Left cardiac atrium (tissue), 4 donors: ENCODE measurements around the gene TMEM255B. TPM values are rescaled to one million over a fixed set of nuclear protein-coding genes. Genes with fewer than 3 reads are reported as not detected.
"Not testable (repeated sequence)": the region's sequence is repeated elsewhere in the genome, so short reads cannot be mapped to it uniquely, and the experiment has no call there.

Source experiments
- ATAC-seq, 2 donors: fragments of 200-7000 bp; cut with Tn5 transposase; one replicate each; pipeline ENCODE4 v1.9.1; 2020; ENCODE audit warnings: mild to moderate bottlenecking in 2 of 2, moderate library complexity in 2 of 2
- DNase-seq: peaks from one replicate; pipeline ENCODE4 v3.0.0-alpha.2; 2020
- intact Hi-C, 2 donors: fragments of 100-400 bp; cut with DNase I; formaldehyde crosslinking; loops; one replicate each; pipeline versions ENCODE4 v1.14.1 to v1.15.1; 2022 to 2023
- total RNA-seq, 2 donors: library from RNA; stranded (reverse); fragmentation: NEBNext Ultra II Directional; extraction: Animal tissue kit (Norgen Biotek cat#: 25700); gene quantifications; one replicate each; pipeline ENCODE4 v1.2.1, GENCODE V29; 2021
- donor health status: DM: no; HTN: yes; CAD: no.
- donor health status: DM: no; HTN: yes; CAD: no; lungs with severe emphysema.
- donor health status: DM: yes; HTN: yes; CAD: no.
- donor health status: Dilated cardiomyopathy.

Gene TMEM255B
- total RNA-seq, 2 donors from 2014 or later: 10.5 to 14.1 TPM

- no peak for ATAC-seq
- intact Hi-C loops: no loop called here
- DNase-seq: no peak
These were observed 25.8 kb upstream of the TMEM255B start for GRCh38 chr13:113732961-113733950.

GRCh38 chr13:113734099-113734825, 24.8 kb upstream of the TMEM255B start:
- intact Hi-C loops: no loop called here
- ATAC-seq: no peak
- no peak for DNase-seq

GRCh38 chr13:113734826-113735125, 24.2 kb upstream of the TMEM255B start:
- DNase-seq: no peak
- intact Hi-C loops: no loop called here
- ATAC-seq: no peak

DNA sequence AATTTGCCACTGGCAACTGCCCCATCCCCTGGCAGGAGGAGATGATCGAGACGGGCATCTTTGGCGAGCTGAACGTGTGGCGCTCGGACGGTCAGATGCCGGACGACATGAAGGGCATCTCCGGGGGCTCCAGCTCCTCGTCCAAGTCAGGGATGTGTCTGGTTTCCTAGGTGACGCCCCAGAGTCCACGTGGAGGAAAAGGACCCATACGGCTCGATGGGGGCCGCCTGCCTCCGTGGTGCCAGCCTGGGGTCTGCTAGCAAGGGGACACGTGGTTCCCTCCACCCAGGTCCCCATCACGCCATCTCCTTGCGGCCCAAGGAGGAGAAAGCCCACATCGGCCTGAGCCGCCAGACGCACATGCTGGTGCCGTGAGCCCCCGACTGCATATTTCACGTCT, 23.8 kb upstream of the TMEM255B start:
- ATAC-seq (no peak), DNase-seq (no peak)
- intact Hi-C loops: no loop called here

- DNase-seq (no peak), ATAC-seq (no peak)
- intact Hi-C loops: no loop called here
These were observed 23.3 kb upstream of the TMEM255B start for GRCh38 chr13:113735750-113736149.

DNA sequence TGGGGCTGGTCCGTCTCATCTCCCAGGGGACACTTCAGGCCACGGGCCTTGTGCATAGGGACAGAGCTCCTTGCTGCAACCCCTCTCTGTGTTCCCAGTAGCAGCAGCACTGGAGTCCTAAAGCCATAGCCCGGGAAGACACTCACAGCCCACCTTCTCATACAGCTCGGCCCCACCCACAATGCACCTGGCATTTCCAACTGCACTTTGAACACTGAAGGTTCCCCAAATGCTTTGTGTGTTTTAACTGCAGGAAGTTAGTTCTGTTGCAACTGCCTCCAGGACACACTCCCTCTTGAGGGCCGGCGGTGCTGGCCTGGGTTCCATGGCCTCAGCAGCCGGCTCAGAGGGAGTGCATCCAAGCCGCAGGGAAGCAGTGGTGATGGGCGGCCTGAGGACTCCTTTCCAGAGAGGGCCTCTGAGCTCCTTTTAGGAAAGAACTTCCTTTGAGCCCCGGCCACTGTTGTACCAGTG, 22.7 kb upstream of the TMEM255B start:
- intact Hi-C loops: no loop called here
- ATAC-seq: no peak
- DNase-seq: no peak

GRCh38 chr13:113737803-113738202, 21.2 kb upstream of the TMEM255B start:
- no peak for ATAC-seq

DNA sequence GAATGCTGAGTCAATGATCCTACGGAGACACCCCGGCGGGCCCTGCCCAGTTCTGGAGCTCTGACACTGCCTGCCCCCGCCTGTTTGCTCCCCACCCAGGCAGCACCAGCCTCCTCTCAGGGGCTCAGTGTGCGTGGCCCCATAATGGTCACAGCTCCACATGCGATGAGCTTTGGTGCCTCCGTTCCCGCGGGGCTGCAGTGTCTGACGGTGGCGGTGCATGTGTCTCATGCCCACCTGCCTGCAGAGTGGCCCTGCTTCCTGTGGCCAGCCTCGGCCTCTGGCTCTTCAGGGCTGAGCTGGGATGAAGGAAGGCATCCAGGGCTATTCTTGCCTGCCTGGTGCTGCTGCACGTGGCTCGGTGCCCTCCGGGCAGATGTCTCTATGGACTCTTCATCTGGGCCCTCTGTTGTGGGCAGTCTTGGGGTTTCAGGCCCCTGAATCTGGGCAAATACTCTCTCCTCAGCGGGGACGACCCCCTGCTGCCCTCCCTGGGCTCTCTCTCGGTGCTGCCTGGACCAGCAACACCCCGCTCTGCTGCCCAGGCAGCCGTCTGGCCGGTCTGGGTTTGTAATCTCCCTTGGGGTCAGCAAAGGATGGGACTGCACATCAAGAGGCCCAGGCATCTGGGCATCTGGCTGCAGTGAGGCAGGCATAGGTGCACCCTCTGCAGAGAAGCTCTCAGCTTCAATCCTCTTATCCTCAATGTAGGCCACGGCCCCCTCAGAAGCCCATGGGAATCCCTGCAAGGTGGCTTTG, 19.3 kb upstream of the TMEM255B start:
- intact Hi-C loops: no loop called here
- ATAC-seq (no peak), DNase-seq (no peak)

More at GRCh38 chr13:113737803-113738202, 21.2 kb upstream of the TMEM255B start:
- intact Hi-C loops: no loop called here
- DNase-seq: no peak

GRCh38 chr13:113740286-113740556, 18.8 kb upstream of the TMEM255B start:
- intact Hi-C loops: no loop called here
- ATAC-seq (no peak), DNase-seq (no peak)

- no peak for DNase-seq
- no peak for ATAC-seq
- intact Hi-C loops: no loop called here
These were observed 18.4 kb upstream of the TMEM255B start for GRCh38 chr13:113740661-113741060.

DNA sequence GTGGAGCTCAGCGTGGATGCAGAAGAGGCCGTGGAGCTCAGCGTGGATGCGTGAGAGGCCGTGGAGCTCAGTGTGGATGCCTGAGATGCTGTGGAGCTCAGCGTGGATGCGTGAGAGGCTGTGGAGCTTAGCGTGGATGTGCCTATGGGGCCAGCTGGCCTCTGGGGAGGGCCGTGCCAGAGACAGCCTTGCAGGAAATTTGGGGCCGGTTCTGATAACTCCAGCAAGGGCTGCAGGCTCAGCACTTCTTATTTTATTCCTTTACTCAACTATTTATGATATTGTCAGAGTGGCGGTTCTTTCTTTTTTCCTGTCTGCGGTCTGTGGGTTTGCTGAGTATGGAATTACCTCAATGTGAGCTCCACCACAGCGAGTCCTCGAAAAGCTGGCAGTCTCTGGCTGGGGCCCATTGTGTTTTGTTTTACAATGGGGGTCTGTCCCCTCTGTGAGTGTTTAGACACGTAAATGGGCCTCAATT, 17.8 kb upstream of the TMEM255B start:
- intact Hi-C loops: no loop called here
- DNase-seq: no peak
- peak in 1 of 2 donors; percentile 18 for ATAC-seq

DNA sequence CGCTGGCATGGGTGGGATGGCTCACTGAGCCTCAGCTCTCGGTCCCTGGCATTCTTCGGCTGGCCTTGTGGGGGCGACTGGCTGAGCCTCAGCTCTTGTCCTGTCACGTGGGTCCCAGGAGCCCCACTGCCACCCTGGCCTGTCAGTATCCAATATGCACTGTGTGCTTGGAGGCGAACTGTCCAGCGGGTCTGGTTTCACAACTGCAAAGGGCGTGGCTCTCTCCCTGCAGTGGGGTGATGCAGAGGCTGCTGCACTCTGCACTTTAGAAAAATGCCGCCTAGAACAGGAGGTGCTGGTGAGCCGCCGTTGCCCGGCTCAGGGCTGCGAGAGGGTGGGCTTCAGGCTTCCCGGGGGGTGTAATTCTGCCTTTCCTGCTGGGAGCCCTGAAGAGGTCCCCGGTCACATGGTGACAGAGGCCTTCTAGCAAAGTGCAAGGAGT, 17.0 kb upstream of the TMEM255B start:
- DNase-seq: peak; percentile 59
- peak; percentile 32 to 90 for ATAC-seq
- intact Hi-C loops: no loop called here

DNA sequence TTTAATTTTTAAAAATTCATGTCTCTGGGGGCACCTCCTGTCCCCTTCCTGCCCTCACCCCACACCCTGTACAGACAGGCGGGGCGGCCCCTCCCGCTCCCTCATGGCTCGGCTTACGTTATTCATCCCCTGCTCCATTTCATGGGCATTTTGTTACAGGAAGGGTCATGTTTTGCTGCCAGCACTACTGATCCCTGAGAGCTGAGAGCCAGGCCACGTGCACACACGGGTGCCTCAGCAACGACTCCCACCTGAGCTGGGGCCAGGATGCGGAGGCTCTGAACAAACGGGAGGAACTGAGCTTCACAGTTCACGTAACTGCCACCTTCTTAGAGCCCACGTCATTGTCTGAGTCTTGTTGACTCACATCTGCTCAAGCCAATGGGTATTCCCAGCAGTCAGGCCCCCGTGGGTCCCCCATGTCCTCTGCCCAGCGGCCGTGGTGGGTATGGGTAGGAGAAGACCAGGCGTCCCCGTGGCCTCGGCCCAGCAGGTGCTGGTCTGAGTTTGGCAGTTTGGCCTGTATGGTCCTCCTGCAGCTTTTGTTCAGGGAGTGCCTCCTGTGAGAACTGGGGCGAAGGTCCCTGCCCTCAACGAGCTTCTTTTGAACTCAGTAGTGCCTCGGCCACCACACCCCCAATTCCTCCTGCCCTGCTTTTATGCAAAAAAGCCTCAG, 16.4 kb upstream of the TMEM255B start:
- intact Hi-C loops: no loop called here
- DNase-seq (no peak), ATAC-seq (no peak)

- no peak for DNase-seq
- intact Hi-C loops: no loop called here
- no peak for ATAC-seq
These were observed 15.4 kb upstream of the TMEM255B start for GRCh38 chr13:113743366-113744195.

DNA sequence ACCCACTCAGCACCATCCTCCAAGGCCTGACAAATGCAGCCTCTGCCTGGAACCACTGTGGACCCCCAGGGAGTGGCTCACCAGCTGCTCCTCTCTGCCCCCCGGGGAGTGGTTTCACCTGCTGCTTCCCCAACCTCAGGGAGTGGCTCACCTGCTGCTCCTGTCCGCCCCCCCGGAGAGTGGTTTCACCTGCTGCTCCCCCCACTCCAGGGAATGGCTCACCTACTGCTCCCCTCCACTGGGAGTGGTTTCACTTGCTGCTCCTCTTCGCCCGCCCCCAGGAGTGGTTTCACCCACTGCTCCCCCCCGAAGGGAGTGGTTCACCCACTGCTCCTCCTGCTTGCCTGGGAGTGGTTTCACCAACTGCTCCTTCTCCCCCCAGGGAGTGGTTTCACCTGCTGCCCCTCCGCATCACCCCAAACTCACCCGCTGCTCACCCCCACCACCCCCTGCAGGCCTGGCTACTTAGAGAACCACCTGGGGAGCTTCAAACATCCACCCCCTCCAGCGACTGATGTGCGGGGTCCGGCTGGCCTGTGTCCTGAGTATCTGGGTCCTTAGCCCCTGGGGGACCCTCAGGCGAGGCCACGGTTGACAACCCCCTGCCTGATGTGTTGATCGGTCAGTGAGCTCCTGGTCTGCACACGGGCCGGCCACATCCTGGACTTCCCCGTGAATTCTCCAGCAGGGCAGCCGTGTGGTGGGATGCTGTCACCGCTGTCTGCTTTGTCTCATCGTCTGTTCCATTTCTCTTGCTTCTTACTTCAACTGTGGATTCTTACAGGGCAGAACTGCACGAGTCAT, 14.6 kb upstream of the TMEM255B start:
- ATAC-seq: no peak
- DNase-seq: no peak
- intact Hi-C loops: no loop called here

DNA sequence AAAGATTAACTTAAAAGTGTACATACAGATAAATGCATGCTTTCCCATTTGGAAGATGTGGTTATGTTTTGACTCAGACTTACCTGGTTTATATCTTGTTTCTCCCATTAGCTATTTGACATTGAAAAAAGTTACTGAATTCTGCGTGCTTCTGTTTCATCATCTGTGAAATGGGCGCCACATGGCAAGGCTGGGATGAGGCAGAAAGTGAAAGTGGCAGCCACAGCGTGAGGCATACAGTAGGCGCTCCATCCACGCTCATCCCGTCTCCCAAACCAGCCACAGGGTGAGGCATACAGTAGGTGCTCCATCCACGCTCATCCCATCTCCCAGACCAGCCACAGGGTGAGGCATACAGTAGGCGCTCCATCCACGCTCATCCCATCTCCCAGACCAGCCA, 14.0 kb upstream of the TMEM255B start:
- ATAC-seq (no peak), DNase-seq (no peak)
- intact Hi-C loops: no loop called here

DNA sequence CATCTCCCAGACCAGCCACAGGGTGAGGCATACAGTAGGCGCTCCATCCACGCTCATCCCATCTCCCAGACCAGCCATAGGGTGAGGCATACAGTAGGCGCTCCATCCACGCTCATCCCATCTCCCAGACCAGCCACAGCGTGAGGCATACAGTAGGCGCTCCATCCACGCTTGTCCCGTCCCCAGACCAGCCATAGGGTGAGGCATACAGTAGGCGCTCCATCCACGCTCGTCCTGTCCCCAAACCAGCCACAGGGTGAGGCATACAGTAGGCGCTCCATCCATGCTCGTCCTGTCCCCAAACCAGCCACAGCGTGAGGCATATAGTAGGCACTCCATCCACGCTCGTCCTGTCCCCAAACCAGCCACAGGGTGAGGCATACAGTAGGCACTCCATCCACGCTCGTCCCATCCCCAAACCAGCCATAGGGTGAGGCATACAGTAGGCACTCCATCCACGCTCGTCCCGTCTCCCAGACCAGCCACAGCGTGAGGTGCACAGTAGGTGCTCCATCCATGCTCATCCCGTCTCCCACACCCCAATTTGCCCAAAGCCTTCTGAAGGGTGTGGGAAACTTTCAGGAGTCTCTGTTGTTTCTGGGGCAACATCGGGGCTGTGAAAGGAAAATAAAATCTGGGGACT, 13.4 kb upstream of the TMEM255B start:
- intact Hi-C loops, DNase-seq, ATAC-seq: not testable (repeated sequence)
